Bronchial epithelial cell (primary cell): ENCODE measurements around the gene LOXHD1. TPM values are rescaled to one million over a fixed set of nuclear protein-coding genes. Genes with fewer than 3 reads are reported as not detected.

ENCODE experiments used
- DNase-seq: peaks from one replicate; pipeline ENCODE4 v3.0.0-alpha.2; 2010; ENCODE audit warnings: low read depth
- FAIRE-seq: peaks from 2 replicates; lab custom pipeline; 2011; peaks lifted over from hg19 to GRCh38; lab: Jason Lieb, UNC
- H3K27me3 ChIP-seq: 2 replicates; pipeline ENCODE4 v1.5.1; 2011; ENCODE audit warnings: low read length; ENCODE audit not compliant: control insufficient read depth, insufficient read depth
- H3K36me3 ChIP-seq: 2 replicates; pipeline ENCODE4 v1.5.1; 2011; ENCODE audit warnings: low read length; ENCODE audit not compliant: control insufficient read depth, insufficient read depth
- H3K4me3 ChIP-seq: 2 replicates; pipeline ENCODE4 v1.5.1; 2011; ENCODE audit warnings: mild to moderate bottlenecking, low read depth, low read length, control low read depth
- CTCF ChIP-seq: IDR thresholded peaks from 2 replicates; pipeline ENCODE4 v1.5.1; 2011; ENCODE audit warnings: mild to moderate bottlenecking, moderate library complexity, low read length, control low read depth, inconsistent platforms; ENCODE audit not compliant: insufficient read depth, severe bottlenecking
- total RNA-seq: library from RNA; depleted of rRNA; stranded (reverse); fragments of >200 nt; gene quantifications from 2 replicates; pipeline ENCODE4 v1.2.1, GENCODE V29; 2014

Gene LOXHD1
- total RNA-seq, 1 donor from 2014 or later = not detected

DNA sequence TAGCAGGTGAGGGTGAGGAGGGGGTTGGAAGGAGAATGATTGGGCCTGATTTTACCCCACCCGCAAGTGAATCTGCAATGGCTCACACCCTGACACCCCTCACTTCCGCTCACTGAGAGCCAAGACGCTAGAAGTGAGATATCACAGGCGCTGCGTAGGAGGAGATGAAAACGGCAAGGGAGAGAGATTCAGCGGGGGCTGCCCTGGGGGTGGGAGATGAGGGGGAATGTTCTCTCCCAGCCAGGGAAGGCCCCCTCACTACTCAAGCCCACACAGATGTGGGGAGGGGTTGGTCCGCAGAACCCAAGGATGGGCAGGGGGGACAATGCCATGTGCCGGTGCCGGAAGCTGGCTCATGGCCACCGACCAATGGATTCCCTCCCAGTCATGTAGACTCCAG is 32.9 kb downstream of the LOXHD1 start:
- FAIRE-seq (no peak), DNase-seq (no peak)
- Histone ChIP-seq H3K36me3 (no peaks in the 10 kb centered on the region), H3K27me3 (no peaks in the 10 kb centered on the region), H3K4me3 (no peak overlapping the region)
- TF ChIP-seq CTCF = no peak

GRCh38 chr18:46623541-46623940 is 33.5 kb downstream of the LOXHD1 start:
- no peaks in the 10 kb centered on the region for H3K36me3 ChIP-seq
- H3K27me3 ChIP-seq = no peaks in the 10 kb centered on the region
- no peak overlapping the region for H3K4me3 ChIP-seq
- FAIRE-seq (no peak), DNase-seq (peak; percentile 22)
- TF ChIP-seq CTCF = no peak

- FAIRE-seq (no peak), DNase-seq (peak; percentile 45)
- no peak overlapping the region for H3K4me3 ChIP-seq
- H3K27me3 ChIP-seq = no peaks in the 10 kb centered on the region
- TF ChIP-seq CTCF = peak; percentile 5
- H3K36me3 ChIP-seq = no peaks in the 10 kb centered on the region
Measured at GRCh38 chr18:46622999-46623398, 34.0 kb downstream of the LOXHD1 start.

- H3K4me3 ChIP-seq = no peak overlapping the region
- TF ChIP-seq CTCF = no peak
- H3K27me3 ChIP-seq = no peaks in the 10 kb centered on the region
- no peaks in the 10 kb centered on the region for H3K36me3 ChIP-seq
- FAIRE-seq = no peak
- no peak for DNase-seq
Measured at GRCh38 chr18:46622451-46622850, 34.6 kb downstream of the LOXHD1 start.

- H3K4me3 ChIP-seq = no peak overlapping the region
- no peak for DNase-seq
- H3K36me3 ChIP-seq = no peaks in the 10 kb centered on the region
- no peaks in the 10 kb centered on the region for H3K27me3 ChIP-seq
- FAIRE-seq = no peak
- TF ChIP-seq CTCF = no peak
Measured at GRCh38 chr18:46621871-46622270, 35.1 kb downstream of the LOXHD1 start.

GRCh38 chr18:46621111-46621766 is 35.8 kb downstream of the LOXHD1 start:
- Histone ChIP-seq H3K27me3 (no peaks in the 10 kb centered on the region), H3K4me3 (no peak overlapping the region), H3K36me3 (no peaks in the 10 kb centered on the region)
- FAIRE-seq (no peak), DNase-seq (peak; percentile 19)
- no peak for TF ChIP-seq CTCF
